HepG2 (cell line): ENCODE data around the gene MBLAC2. TPM values are rescaled to one million over a fixed set of nuclear protein-coding genes. Genes with fewer than 3 reads are reported as not detected.

ENCODE experiments used
- ARNT2 ChIP-seq: sonication (generic); formaldehyde crosslinking; IDR thresholded peaks from 2 replicates; pipeline ENCODE4 v1.8.0; 2022; ENCODE audit warnings: mild to moderate bottlenecking, low read depth, missing genetic modification reagents, moderate library complexity
- DNMT3B ChIP-seq: conservative IDR thresholded peaks from 2 replicates; pipeline ENCODE4 v1.6.1; 2016; ENCODE audit warnings: missing biosample characterization, control low read depth
- EED ChIP-seq: sonication (generic); formaldehyde crosslinking; IDR thresholded peaks from 2 replicates; pipeline ENCODE4 v1.5.0; 2020; ENCODE audit warnings: mild to moderate bottlenecking, missing genetic modification reagents
- IKZF1 ChIP-seq: fragments of 450-650 bp; IDR thresholded peaks from 2 replicates; pipeline ENCODE4 v1.7.1; 2016
- TEAD3 ChIP-seq: optimal IDR thresholded peaks from 2 replicates; pipeline ENCODE3; 2016; ENCODE audit warnings: borderline replicate concordance
- THAP11 ChIP-seq: IDR thresholded peaks from 2 replicates; pipeline ENCODE4 v1.6.1; 2016; ENCODE audit warnings: missing biosample characterization, missing genetic modification reagents
- ZC3H4 ChIP-seq: sonication (generic); formaldehyde crosslinking; IDR thresholded peaks from 2 replicates; pipeline ENCODE4 v1.4.0; 2020; ENCODE audit warnings: missing genetic modification reagents, borderline replicate concordance
- ZIK1 ChIP-seq: sonication (generic); formaldehyde crosslinking; IDR thresholded peaks from 2 replicates; pipeline ENCODE4 v1.5.0; 2020; ENCODE audit warnings: mild to moderate bottlenecking, low read depth, missing genetic modification reagents, borderline replicate concordance
- ZNF207 ChIP-seq: fragments of 450-650 bp; IDR thresholded peaks from 2 replicates; pipeline ENCODE4 v1.6.1; 2016; ENCODE audit warnings: antibody characterized with exemption, borderline replicate concordance
- polyA plus RNA-seq, 8 experiments: library from polyadenylated mRNA; depleted of rRNA in 3 of 8; stranded (reverse) in 7 of 8; unstranded in 1 of 8; fragments of >200 nt; fragmentation: Illumina TruSeq in 4 of 8; extraction: Trizol in 4 of 8; gene quantifications; 2 replicates each; pipeline versions ENCODE4 v1.2.1 to v1.2.3, GENCODE V29; 2011 to 2016; ENCODE audit warnings: low read depth in 4 of 8, missing spikeins in 1 of 8, mixed read lengths in 1 of 8; ENCODE audit not compliant: insufficient read depth in 1 of 8
- total RNA-seq, 5 experiments: library from RNA; depleted of rRNA; stranded (reverse); fragments of >200 nt; fragmentation: Illumina TruSeq; extraction: Trizol; gene quantifications; 2 replicates each; pipeline ENCODE4 v1.2.3, GENCODE V29; 2016; ENCODE audit warnings: low read depth in 1 of 5
- TF ChIP-seq, protein P1 (sequence below): sonication (generic); formaldehyde crosslinking; conservative IDR thresholded peaks from 2 replicates; pipeline ENCODE4 v1.8.1; 2023; ENCODE audit warnings: missing genetic modification reagents
- TF ChIP-seq, protein P2 (sequence below): sonication (generic); formaldehyde crosslinking; IDR thresholded peaks from 2 replicates; pipeline ENCODE4 v1.8.0; 2022; ENCODE audit warnings: missing genetic modification reagents, mild to moderate bottlenecking, inconsistent platforms, borderline replicate concordance
- TF ChIP-seq, protein P3 (sequence below): sonication (generic); formaldehyde crosslinking; IDR thresholded peaks from 2 replicates; pipeline ENCODE4 v1.9.0; 2021; ENCODE audit warnings: missing genetic modification reagents, borderline replicate concordance
- TF ChIP-seq, protein P4 (sequence below): sonication (generic); formaldehyde crosslinking; IDR thresholded peaks from 2 replicates; pipeline ENCODE4 v1.4.0; 2020; ENCODE audit warnings: mild to moderate bottlenecking, low read depth, missing genetic modification reagents
- TF ChIP-seq, protein P5 (sequence below): sonication (generic); formaldehyde crosslinking; IDR thresholded peaks from 2 replicates; pipeline ENCODE4 v1.8.0; 2022; ENCODE audit warnings: missing genetic modification reagents, low read depth, mild to moderate bottlenecking, borderline replicate concordance
- TF ChIP-seq, protein P6 (sequence below): sonication (generic); formaldehyde crosslinking; IDR thresholded peaks from 2 replicates; pipeline ENCODE4 v1.4.0; 2020; ENCODE audit warnings: missing genetic modification reagents, low read depth, mild to moderate bottlenecking, borderline replicate concordance

MBLAC2 gene
- total and polyA plus RNA-seq, 2 of the 13 experiments (the other 11 are each of a cell fraction or from before 2014, with no cell fraction given): 2.9 to 4.1 TPM

DNA sequence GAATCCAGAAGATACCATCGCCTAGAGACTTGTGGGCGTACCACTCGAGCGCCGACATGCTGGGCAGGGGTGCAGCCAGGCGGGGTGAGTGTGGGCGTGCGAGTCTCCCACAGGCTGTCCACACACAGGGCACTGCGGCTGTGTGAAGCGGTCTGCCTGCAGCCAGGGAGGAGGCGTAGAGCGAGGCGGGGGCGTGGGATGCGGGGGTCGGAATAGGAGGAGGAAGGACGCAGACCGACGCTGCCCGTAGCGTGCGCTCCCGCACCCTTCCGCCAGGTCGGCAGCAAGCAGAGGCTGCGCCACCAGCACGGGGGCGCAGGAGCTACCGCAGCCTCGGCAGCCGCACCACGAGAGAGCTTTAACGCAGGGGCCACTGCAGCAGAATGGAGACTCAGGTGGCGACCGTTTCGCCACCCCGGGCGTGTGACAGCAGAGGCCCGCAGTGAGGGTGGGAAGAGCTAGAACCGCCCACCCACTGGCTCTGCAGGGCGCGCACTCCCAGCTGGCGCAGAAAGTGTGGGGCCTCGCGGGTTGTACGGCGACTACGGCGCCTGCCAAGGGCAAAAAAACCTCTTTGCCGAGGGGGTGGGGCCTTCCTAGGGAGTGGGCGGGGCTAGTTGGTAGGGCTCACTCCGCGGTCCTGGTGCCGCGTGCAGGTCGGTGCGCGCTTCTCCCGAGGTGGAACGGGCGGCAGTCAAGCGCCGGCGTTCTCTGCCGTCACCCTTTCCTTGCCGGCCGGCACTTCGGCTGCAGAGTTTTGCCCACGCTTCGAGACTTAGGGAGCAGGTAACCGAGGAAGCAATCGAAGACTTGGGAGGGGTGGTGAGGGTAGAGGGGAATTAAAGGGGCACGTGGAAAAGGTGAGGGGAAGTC lies at the start of gene MBLAC2, which contains the start of gene POLR3G (continued):
- TF ChIP-seq, protein P1, sequence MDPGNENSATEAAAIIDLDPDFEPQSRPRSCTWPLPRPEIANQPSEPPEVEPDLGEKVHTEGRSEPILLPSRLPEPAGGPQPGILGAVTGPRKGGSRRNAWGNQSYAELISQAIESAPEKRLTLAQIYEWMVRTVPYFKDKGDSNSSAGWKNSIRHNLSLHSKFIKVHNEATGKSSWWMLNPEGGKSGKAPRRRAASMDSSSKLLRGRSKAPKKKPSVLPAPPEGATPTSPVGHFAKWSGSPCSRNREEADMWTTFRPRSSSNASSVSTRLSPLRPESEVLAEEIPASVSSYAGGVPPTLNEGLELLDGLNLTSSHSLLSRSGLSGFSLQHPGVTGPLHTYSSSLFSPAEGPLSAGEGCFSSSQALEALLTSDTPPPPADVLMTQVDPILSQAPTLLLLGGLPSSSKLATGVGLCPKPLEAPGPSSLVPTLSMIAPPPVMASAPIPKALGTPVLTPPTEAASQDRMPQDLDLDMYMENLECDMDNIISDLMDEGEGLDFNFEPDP (CRISPR knock-in tag): 0 out of 2 replicates have a peak, but pooled peaks have one; percentile 81
- TF ChIP-seq, protein P2, sequence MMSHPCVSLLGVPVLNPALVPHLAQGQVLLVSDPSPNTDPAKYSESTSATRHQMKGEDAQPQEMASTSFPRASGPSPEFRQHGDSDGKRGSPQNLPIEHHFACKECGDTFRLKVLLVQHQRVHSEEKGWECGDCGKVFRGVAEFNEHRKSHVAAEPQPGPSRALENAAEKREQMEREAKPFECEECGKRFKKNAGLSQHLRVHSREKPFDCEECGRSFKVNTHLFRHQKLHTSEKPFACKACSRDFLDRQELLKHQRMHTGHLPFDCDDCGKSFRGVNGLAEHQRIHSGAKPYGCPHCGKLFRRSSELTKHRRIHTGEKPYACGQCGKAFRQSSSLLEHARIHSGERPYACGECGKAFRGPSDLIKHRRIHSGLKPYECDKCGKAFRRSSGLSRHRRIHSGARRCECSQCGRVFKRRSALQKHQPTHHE (CRISPR knock-in tag): peak; percentile 95
- TF ChIP-seq, protein P3, sequence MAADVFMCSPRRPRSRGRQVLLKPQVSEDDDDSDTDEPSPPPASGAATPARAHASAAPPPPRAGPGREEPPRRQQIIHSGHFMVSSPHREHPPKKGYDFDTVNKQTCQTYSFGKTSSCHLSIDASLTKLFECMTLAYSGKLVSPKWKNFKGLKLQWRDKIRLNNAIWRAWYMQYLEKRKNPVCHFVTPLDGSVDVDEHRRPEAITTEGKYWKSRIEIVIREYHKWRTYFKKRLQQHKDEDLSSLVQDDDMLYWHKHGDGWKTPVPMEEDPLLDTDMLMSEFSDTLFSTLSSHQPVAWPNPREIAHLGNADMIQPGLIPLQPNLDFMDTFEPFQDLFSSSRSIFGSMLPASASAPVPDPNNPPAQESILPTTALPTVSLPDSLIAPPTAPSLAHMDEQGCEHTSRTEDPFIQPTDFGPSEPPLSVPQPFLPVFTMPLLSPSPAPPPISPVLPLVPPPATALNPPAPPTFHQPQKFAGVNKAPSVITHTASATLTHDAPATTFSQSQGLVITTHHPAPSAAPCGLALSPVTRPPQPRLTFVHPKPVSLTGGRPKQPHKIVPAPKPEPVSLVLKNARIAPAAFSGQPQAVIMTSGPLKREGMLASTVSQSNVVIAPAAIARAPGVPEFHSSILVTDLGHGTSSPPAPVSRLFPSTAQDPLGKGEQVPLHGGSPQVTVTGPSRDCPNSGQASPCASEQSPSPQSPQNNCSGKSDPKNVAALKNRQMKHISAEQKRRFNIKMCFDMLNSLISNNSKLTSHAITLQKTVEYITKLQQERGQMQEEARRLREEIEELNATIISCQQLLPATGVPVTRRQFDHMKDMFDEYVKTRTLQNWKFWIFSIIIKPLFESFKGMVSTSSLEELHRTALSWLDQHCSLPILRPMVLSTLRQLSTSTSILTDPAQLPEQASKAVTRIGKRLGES (CRISPR knock-in tag): no peak; the same call in 1 of the 2 replicates
- TF ChIP-seq, protein P4, sequence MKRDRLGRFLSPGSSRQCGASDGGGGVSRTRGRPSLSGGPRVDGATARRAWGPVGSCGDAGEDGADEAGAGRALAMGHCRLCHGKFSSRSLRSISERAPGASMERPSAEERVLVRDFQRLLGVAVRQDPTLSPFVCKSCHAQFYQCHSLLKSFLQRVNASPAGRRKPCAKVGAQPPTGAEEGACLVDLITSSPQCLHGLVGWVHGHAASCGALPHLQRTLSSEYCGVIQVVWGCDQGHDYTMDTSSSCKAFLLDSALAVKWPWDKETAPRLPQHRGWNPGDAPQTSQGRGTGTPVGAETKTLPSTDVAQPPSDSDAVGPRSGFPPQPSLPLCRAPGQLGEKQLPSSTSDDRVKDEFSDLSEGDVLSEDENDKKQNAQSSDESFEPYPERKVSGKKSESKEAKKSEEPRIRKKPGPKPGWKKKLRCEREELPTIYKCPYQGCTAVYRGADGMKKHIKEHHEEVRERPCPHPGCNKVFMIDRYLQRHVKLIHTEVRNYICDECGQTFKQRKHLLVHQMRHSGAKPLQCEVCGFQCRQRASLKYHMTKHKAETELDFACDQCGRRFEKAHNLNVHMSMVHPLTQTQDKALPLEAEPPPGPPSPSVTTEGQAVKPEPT (CRISPR knock-in tag): no peak
- TF ChIP-seq ZC3H4 (CRISPR knock-in tag) (no peak), IKZF1 (no peak), EED (peak; percentile 26; the same call in 1 of the 2 replicates), ZNF207 (no peak), TEAD3 (CRISPR knock-in tag) (peak; percentile 8), THAP11 (CRISPR knock-in tag) (peak; percentile 88), ZIK1 (CRISPR knock-in tag) (peak; percentile 35; the same call in 1 of the 2 replicates), DNMT3B (0 out of 2 replicates have a peak, but pooled peaks have one; percentile 51), ARNT2 (CRISPR knock-in tag) (peak; percentile 58)
- TF ChIP-seq, protein P5, sequence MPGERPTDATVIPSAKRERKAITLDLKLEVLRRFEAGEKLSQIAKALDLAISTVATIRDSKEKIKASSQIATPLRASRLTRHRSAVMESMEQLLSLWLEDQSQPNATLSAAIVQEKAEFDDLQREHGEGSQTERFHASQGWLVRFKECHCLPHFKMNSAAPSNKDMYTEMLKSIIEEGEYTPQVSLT: peak; percentile 74; the same call in 1 of the 2 replicates
- TF ChIP-seq, protein P6, sequence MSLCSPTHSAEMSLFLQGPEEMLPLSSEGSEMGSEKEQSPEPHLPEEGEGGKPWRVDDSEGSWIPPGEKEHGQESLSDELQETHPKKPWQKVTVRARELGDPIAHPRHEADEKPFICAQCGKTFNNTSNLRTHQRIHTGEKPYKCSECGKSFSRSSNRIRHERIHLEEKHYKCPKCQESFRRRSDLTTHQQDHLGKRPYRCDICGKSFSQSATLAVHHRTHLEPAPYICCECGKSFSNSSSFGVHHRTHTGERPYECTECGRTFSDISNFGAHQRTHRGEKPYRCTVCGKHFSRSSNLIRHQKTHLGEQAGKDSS: no peak
